ENCODE measurements around the gene PINLYP.
A peak's percentile ranks its signal among the peaks of the same experiment; 100 is the strongest.
"Not testable (repeated sequence)": the region's sequence is repeated elsewhere in the genome, so short reads cannot be mapped to it uniquely, and the experiment has no call there.

Gene PINLYP

DNA sequence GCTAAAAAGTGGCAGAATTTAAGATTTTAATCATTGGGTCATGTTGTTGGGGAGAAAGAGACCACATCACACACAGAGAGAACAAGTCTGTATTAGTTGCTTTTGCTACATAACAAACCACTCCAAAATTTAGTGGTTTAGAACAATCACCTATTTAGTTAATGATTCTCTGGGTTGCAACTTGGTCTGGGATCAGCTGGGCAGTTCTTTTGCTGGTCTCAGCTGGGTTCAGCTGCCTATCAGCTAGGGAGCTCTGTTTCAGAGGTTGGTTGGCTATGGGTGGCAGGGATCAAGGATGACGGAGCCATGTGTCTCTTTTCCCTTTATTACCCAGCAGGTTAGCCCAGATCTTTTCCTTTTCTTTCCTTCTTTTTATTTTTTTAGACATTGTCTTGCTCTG lies 8.9 kb downstream of the PINLYP start:
- no peak for DNase-seq

DNA sequence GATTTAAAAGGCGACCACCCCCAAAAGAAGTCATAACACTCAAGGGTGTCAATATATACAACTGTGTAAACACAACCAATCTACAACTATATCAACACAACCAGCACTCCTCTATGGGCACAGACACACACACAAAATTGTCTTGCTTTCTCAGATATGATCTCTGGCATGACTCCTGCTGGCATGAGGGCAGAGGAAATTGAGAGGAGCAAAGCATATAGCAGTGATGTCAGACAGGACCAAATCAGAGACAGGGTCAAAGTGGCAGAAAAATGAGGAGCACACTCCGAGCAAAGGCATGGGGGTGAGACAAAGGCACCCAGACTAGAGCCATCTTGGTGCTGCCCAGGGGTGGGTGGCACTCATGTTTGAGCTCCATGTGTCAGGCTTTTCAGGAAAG lies 10.7 kb downstream of the PINLYP start:
- no peak for DNase-seq

- not testable (repeated sequence) for DNase-seq
Observed at GRCh38 chr19:43587029-43587428, 11.4 kb downstream of the PINLYP start.

DNA sequence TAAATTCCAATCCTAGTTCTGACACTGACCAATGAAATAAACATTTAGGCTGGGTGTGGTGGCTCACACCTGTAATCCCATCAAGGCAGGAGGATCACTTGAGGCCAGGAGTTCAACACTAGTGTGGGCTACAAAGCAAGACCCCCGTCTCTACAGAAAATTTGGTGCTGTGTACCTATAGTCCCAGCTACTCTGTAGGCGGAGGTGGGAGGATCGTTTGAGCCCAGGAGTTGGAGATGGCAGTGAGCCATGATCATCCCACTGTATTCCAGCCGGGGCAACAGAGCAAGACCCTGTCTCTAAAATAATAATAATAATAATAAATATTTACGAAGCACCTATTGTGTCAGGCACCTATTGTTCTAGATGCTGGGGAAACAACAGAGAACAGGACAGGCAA lies 13.7 kb downstream of the PINLYP start:
- DNase-seq, result no peak

- no peak for DNase-seq
Observed at GRCh38 chr19:43589678-43590077, 14.1 kb downstream of the PINLYP start.

- DNase-seq, result no peak
Observed at GRCh38 chr19:43591904-43592772, 16.5 kb downstream of the PINLYP start.

DNA sequence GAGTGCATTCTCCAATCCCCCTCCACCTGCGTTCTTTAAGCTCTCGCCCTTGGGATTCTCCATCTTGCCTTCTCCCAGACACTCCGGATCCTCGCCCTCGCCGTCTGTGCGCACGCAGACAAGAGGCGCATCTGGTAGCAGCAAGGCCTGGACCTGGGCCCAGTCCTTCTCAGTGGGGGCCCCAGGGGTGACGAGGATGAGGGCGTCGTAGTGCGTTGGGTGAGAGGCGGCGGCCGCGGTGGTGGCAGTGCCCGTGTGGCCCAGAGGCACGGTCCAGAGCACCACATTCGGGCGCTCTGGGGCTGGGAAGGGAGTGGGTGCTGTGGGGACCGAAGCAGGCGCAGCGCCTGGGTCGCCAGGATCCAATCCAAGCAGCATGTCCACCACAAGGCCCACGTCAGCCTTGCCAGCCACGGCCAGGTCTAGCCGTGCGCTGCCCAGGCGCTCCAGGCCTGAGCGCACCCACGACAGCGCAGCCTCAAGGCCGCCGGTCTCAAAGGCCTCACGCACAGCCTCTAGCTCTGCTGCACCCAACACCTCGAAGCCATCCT lies 17.3 kb downstream of the PINLYP start:
- DNase-seq, result no peak

DNA sequence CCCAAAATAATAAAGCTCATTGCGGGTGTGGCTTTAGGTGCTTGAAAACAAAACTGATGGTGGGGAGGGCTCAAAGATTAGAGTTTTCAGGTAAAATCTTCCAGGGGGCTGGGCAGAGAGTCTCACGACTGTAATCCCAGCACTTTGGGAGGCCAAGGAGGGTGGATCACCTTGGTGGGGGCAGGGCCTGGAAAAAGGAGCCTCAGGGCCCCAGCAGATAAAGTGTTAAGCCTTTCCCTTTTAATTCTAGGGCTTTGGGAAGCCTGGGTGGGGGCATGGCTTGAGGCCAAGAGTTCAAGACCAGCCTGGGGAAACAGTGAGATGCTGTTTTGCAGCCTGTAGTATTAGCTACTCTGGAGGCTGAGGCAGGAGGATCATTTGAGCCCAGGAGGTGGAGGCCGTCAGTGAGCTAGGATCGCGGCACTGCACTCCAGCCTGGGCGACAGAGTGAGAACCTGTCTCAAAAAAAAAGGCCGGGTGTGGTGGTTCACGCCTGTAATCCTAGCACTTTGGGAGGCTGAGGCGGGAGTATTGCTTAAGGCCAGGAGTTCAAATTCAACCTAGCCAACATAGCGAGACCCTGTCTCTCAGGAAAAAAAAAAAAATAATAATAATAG lies 18.6 kb downstream of the PINLYP start:
- DNase-seq, result no peak

- DNase-seq, result peak; percentile 67
Observed at GRCh38 chr19:43594710-43595604, 19.4 kb downstream of the PINLYP start.

DNA sequence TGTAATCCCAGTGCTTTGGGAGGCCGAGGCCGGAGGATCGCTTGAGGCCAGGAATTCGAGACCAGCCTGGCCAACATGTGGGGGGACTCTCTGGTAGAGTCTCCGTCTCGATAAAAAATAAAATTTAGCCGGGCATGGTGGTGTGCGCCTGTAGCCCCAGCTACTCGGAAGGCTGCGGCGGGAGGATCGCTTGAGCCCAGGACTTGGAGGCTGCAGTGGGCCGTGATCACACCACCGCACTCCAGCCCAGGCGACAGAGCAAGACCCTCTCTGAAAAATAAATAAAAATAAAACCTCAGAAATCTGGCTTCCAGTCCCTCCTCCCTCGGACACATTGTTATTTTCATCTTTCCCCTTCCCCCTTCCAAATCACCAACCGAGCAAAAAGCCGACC lies 20.0 kb downstream of the PINLYP start:
- no peak for DNase-seq

- DNase-seq, result peak; percentile 100
Observed at GRCh38 chr19:43595999-43596841, 20.6 kb downstream of the PINLYP start, which contains the start of the genes IRGQ and ZNF576. Gene IRGQ (minus strand): TSS chr19:43596134. CDS start chr19:43595338, 796 bp downstream. Gene ZNF576 (plus strand): TSS chr19:43596595. CDS start chr19:43597109, 514 bp downstream.

GRCh38 chr19:43596842-43597461 lies 21.4 kb downstream of the PINLYP start:
- no peak for DNase-seq

- DNase-seq, result no peak
Observed at GRCh38 chr19:43597876-43598275, 22.3 kb downstream of the PINLYP start.

- DNase-seq, result no peak
Observed at GRCh38 chr19:43598445-43599240, 23.0 kb downstream of the PINLYP start.

DNA sequence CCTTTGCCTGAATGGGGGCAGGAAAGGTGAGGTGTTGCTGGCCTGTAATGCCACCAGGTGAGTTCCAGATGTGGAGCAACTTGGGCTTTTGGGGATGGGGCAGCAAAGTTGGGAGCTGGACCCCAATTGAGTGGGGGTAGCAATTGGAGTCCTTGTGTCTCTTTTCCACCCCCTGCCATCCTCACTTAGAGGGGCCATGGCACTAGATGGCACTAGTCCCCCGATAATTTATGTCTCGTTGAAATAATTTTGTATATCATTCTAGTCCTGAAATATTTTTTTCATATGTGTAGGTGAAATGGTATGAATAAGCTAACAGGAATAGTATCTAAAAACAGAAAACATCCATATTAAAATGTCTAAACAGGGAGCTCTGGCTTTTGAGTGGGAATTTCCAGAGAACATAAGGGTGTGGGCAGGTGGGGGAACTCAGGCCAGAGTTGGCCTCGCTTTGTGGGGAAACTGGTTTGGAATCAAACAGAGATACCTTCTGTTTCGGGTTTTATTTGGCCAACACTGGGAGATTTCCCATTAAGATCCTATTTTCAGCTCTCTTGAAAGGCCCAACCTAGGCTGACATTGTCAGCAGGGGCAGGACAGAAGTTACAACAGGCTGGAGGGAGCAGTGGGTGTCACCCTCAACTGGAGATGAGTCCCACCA lies 24.2 kb downstream of the PINLYP start:
- no peak for DNase-seq

DNA sequence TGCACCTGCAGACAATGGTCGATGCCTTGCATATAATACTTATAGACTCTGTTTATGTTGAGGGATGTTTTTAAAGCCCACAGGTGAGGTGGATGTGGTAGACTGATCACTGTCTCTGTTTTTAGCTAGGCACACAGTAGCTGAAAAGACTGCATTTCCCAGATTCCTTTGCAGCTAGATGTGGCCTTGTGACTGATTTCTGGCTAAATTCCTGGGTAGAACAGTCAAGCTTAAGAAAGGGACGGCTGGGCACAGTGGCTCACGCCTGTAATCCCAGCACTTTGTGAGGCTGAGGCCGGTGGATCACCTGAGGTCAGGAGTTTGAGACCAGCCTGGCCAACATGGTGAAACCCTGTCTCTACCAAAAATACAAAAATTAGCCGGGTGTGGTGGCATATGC lies 24.7 kb downstream of the PINLYP start:
- not testable (repeated sequence) for DNase-seq

- no peak for DNase-seq
Observed at GRCh38 chr19:43605875-43606568, 30.4 kb downstream of the PINLYP start.

GRCh38 chr19:43606569-43607229 lies 31.1 kb downstream of the PINLYP start:
- DNase-seq, result no peak
